ENCODE results near the gene PFKFB2.

The PFKFB2 gene

DNA sequence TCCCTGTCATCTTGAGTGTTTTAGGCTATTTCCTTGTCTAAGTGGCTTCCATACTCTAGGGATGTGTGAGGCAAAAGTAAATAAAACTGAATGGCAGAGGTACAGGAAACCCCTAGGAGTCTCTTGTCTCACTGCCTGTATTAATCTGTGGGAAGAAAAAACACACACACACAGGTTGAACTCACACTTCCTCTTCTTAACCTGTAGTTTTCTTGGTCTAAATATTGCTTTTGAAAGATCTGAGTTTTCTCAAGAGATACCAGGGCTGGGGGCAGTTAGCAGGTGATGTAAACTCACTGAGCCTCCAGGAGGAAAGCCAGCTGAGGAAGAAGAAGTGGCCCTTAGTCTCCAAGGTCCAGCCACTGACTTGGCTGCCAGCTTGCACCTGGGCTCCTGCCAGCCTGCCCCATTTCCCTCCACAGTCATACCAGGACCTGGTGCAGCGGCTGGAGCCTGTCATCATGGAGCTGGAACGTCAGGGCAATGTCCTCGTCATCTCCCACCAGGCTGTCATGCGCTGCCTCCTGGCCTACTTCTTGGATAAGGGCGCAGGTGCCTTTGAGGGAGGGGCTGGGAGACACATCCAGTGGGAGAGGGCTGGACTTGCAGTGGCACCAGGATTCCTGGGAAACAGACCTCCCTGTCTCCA is 16.9 kb downstream of the PFKFB2 start:
- no peak for DNase-seq

DNA sequence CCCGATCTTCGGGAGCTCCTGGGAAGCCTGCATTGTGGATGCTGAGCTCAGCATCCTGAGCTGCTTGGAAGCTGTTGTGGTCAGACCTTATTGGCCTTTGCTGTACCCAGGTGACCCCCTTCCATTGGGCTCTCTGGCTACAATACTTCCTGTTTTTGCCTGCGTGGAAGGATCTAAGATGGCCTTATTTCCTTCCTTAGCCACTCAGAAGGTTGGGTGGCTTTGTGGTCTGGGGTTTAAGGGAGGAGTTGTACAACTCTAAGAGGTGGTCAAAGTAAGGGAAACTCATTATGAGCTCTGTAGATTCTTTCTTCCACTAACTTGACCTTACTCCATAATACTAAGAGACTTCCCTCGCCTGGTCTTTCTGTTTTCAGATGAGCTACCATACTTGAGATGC is 17.7 kb downstream of the PFKFB2 start:
- DNase-seq: peak; percentile 12

DNA sequence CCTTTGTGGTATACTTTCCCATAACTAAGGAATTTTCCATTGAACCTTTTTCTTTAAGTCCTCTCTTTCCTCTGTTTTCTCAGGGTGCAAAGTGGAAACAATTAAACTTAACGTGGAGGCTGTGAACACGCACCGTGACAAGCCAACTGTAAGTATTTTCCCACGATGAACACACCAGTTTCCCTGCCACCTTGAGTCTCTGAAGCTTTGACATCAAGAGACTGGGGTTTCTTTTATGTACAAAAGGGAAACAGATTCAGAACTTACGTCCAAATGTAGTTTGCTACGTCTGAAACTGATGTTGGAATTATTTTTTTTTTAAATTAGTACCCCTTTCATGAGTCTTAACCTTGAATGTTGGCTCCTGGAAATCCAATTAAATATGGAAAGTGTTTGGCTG is 18.4 kb downstream of the PFKFB2 start:
- DNase-seq: no peak

DNA sequence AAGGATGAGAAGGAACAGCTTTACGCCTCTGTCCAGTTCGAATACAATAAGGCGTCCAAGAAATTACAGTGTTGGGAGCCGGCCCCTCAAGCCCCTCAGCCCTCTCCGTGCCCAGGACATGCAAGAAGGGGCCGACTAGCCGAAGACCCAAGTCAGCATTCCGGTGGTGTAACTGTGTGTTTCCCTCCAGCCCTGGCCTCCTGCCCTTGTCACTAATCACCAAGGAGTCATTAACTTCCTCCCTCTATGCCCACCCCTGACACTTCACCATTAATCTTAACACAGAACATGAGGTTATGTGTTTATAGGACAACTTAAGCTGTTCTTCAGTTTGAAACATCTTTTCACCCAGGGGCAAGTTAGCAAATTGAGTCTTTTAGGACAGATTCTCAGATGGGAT is 19.2 kb downstream of the PFKFB2 start:
- DNase-seq: no peak

DNA sequence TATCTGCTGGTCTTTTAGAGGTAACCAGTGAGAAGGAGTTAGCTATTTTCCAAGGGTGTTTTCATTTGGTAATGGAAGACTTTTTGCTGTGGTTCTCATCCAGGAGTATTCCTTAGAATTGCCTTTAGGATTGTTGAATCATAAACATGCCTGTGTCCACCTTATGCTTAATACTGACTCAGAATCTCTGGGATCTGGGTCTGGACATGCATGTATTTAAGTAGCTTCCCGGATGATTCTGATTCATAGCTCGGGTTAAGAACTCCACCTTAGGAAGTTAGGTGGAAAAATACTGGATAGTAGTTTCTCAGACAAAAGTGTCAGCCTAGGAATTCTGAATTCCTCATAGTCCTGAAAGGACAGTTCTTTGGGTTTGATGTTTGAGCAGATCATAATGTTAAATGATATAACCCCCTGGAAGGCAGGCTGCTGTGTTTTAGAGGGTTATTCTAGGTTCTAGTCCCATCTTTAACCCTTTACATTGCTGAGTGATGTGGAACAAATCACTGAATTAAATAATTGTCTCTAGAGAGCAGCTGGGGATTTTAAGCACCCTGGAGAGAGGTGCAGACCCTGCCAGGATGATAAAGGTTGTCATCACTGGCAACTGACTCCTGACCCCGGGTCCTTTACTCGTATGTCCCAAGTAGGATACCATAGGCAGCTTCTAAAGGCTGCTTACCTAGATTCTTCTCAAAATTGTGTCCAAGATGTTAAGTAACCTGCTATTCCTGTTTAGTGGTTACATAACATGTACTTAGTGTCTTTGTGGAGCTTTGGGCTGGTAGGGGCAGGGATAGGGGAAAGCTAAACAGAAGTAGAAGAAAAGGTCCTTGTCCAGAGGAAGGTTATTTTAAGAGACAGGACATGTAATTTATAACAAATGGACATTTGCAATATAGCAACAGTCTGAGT is 21.1 kb downstream of the PFKFB2 start:
- no peak for DNase-seq

DNA sequence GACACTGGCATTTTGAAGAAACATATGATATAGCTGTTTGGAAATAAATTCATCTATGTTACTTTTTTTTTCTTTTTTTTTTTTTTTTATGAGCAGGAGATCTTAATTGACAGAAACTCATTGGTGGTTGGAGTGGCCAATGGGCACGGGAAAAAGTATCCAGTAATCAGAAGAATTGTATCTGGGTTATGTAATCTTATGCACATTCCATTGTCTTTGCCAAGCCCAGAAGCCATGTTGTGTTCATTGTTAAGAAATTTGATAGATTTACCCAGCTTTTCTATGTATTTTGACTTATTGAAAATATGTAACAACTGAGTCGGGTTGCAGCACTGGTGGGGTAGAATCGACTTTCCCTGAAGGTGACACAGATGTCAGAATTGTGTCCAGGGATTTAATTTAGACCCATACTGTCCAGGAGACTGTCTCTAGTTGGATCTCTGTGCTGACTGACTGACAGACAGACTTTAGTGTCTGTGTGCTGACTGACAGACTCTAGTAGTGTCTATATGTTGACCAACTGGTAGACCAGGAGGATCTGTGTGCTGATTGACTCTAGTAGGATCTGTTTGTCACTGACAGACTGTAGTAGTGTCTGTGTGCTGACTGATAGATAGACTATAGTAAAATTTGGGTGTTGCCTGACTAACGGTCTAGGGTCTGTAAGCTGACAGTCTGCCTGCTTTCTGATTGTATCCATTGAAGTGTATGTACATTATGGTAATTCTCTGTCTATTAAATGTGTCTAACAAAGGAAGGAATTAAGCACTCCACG is 23.3 kb downstream of the PFKFB2 start:
- DNase-seq: no peak

DNA sequence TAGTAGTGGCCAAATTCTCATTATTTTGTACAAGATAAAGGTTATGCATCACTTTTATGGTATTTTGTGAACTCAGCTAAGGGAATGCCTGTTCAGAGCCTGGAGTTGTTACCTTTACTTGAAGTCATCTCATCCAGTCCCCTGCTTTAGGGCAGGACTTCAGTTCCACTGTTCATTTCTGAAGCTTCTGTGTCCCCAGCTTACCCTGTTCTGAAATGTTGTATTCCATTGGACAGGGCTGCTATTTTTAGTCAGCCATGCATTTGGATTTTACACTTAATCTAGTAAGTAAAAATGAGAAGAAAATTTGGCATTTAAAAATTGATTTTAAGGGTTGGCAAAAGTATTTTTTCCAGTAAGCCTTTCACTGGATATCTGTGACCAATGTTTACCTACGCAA is 23.9 kb downstream of the PFKFB2 start:
- no peak for DNase-seq

DNA sequence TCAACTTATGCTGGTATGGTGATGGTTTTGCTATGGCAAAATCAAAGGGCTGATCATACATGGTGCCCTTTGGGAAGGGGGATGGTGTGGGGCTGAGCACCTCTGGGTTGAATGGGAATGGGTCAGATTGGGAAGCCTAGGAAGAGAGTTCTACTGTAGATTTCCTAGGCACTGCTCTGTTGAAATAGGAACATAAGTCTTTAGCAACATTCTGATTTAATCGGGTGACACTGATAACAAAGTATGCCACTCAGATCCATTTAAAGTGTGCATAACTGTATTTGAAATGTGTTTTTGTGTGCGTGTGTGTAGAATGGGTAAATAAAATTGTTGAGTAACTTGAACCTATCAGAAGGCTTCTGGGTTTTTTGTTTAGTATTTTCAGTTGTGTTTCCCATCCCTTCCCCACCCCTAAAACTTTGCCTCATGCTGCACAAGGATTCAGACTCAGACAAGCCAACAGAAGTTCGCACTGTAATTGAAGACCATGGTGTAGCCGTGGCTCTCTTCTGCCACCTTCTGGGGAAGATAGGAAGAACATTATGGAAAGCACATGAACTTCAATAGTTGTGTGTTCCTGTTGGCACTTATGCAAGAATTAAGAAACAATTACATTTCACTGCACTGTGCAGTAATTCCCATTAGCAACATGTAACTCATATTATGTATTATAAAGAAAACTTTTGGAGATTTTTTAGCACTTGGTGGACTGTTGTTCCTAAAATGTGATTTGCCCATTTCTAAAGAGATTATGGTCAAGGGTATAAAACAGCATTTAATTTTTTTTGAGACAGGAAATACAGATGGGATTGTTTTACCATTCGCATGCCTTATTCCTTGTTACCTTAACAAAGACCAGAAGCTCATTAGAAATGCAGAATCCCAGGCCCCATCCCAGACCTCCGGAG is 24.6 kb downstream of the PFKFB2 start:
- peak; percentile 84 for DNase-seq

DNA sequence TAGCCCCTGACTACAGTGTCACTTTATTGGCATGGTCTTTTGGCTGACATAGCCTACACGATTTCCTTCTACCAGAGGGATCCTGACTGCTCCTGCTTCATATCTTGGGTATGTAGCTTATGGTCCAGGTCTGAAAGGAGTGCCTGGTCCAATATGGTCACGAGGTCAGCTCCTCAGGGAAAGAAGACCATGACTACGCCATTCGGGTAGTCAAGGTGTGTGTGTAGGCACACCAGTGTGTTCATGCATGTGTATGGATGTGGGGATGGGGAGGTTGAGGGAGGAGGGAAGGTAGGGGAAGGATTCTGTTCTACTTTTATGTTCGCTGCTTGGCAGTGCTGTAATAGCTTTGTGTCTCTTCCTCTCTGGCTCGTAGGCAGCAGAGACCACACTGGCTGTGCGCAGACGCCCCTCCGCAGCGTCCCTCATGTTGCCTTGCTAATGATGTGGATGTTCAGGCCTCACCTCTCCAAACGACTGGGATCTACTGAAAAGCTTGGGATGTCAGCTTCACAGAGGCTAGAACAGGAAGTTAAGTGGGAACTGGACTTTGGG is 25.6 kb downstream of the PFKFB2 start:
- no peak for DNase-seq

DNA sequence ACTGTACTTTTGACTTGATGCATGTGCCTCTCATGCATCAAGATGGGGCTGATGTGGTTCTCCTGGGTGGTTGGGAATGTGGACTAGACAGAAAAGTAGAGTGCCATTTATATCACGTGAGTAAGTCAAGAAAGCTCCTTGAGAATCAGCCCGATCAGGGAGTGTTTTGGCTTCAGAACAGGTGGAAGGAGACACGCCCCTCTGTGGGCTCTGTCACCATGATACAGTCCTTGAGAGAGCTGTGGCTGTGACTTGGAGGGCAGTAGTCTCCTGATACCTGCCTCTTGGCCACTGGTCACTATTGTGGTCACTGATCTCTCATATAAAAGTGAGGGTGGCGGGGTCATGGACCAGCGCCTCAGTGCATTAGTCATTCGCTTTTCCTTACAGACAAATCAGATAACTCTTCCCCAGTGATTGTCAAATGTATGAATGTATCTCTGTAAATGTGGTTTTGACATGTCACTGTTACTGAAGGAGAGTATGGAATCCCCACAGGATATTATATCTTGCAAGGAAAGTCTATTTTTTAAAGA is 26.7 kb downstream of the PFKFB2 start:
- no peak for DNase-seq

DNA sequence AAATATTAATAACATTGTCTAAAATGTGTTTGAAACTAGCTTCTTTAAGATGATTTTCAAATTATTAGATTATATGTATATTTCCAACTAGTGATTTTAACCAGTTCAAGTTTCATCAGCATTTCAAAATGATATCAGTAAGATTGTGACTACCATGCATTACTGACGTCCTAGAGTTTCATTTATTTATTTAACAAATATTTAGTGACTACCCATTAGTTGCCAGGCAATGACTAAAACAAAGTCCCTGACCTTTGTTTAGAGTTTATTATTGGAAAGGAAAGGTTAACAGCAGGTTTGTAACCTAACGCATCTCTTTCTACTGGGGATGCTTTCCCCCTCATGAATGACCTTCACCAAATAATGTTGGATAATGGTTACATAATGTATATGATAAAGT is 28.0 kb downstream of the PFKFB2 start:
- DNase-seq: no peak

DNA sequence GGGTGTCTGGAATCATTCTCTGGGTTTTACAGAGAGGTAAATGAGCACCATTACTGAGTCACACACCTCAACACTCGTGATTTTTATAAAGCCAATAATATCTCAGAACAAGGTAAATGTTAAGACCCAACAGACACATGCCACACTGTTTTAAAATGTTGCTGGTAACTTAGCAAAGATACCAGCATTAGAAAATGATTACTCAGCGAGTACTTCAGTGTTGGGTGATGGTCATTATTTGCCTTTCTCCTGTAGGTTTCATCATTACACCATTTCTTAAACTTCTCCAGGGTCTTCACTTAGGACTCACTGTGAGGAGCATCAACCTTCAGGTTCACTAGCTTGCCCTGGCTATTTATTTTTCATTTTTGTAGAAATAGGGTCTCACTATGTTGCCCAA is 28.7 kb downstream of the PFKFB2 start:
- no peak for DNase-seq

DNA sequence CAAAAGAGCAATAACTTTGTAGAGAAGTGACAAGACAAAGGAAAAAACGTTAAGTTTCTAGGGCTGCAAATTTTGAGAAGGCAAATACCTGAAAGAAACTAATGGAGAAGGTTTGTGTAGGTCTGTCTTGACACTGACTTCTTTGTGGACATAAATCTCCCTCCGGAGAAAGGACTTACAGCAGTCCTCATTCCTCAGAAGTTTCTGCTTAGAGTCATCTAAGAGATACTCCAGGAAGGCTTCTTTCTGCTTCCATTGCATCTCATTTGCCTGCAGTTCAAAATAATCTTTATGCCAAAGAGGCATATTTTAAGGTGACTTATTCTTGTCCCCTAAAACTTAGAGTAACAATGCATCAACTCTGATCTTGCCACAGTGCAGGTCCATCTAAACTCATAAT is 31.2 kb downstream of the PFKFB2 start:
- no peak for DNase-seq

DNA sequence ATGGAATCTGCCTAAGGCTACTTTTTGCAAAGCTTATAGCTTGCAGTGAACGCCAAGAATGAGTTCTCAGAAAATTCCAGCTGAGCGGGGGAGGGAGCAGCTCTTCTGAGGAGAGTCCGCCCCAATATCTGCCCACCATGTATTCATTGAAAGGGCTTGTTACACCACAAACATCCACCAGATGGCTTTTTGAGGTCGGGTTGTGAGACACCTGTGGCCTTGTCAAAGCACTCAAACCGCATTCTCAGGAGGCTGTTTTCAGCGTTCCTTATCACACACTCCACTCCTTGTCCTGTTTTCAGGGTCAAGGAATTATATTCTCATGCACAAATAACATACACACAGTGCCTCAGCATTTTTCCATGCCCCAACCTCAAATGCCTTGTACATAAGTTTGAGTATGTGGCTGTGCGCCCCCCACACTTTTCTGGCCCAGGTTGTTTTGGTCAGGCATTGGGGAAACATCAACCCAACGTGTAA is 31.7 kb downstream of the PFKFB2 start:
- peak; percentile 71 for DNase-seq

DNA sequence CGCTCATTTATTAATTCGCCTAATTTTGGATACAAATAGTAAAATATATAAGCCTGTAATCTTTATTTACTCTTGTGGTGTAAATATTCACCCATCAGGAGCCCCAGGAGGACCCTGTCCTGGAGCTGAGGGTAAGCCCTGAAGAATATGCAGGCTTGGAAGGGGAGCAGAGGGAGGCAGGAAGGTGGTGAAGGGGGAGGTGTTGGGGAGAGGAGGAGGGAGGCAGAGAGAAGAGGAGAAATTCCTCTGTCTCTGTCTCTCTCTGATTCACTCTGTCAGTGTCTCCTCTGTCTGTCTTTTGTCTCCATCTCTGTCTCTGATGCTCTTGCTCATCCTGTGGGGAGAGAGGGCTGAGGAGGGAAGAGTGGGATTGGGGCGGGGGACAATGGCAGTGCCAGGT is 32.8 kb downstream of the PFKFB2 start:
- DNase-seq: no peak

DNA sequence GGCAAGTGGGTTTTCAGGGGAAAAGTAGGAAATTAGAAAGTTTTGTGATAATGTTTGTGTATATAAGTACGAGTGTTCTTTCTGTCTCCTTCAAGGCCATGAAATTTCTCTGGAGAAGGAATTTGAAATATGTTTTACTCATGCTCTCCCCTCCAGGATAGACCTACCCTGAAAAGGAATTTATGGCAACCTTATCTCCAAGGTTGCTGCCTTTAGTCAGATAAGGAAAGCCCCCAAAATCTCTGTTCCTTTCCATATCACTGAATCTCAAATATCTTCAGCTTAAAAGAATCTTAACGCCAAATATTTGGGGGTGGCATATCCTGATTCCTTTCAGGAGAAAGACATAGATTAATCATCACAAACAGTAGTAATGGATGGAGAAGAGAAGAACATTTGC is 35.1 kb downstream of the PFKFB2 start:
- DNase-seq: no peak

DNA sequence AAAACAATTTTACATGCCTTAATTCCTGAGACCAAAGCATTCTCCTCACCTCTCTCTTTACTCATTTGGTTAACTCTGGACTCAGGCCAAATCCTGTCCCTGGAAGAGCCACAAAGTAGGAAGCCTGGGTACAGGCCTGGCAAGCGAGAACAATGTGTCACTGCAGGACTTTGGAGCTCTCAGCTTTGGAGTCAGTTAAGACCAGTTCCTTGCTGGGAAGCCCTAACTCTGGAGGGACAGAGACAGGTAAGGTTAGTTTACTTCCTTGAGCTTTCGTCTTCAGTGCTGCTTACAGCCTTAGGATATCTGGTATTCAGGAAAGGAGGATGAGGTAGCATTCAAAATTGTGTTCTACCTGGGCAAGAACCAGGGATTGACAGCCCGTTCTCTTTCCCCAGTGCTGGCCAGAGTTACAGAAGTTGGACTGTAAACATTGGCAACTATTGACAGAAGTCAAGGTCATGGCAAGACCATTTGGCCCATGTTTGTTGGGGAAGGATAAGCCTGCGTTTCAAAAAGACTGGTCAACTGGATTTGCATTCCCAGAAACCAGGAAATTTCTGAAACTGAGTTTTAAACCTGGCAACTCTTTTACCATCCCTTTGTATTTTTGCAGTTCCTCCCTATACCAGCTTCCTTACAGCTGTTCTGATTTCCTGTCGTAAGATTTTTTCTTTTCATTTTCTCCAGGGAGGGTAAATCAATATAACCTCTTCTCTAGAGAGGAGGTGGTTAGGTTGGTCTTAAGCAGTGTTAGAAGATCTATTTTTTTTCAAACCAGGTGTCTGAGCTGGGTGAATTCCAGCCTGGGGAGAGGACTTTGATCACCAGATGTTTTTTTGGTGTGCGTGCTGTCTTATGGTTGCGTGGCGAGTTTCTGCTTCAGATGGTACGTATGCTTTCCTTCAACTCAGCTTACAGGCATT is 35.9 kb downstream of the PFKFB2 start, which contains the start of gene C4BPB:
TSS of gene C4BPB (plus strand) at position 160 of the 926 bp plus-strand sequence. CDS start at position 832, 672 bp downstream.
- peak; percentile 20 for DNase-seq

DNA sequence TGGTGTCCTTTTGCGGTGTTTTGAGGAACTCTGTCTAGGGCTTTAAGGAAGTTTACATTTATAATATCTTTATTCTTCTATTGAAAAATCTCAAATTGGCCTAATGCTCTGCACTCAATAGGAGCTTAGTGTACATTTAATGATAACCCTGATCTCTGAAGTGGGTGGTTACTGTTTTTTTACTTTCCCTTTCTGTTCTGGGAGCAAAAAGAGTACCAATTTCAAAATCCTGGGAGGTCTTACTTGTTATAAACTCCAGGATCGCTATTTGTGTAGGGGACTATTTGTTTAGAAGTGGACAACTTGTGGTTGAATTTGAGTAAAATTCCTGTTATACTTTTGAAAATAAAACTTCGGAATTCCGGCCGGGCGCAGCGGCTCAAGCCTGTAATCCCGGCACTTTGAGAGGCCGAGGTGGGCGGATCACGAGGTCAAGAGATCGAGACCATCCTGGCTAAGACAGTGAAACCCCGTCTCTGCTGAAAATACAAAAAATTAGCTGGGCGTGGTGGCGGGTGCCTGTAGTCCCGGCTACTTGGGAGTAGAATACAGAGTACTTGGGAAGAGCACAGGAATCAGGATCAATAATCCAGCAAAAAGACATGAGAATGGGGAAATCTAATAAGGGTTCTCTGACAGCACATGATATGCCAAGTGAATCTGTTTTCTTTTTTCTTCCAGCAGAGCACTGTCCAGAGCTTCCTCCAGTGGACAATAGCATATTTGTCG is 36.7 kb downstream of the PFKFB2 start:
- DNase-seq: no peak

DNA sequence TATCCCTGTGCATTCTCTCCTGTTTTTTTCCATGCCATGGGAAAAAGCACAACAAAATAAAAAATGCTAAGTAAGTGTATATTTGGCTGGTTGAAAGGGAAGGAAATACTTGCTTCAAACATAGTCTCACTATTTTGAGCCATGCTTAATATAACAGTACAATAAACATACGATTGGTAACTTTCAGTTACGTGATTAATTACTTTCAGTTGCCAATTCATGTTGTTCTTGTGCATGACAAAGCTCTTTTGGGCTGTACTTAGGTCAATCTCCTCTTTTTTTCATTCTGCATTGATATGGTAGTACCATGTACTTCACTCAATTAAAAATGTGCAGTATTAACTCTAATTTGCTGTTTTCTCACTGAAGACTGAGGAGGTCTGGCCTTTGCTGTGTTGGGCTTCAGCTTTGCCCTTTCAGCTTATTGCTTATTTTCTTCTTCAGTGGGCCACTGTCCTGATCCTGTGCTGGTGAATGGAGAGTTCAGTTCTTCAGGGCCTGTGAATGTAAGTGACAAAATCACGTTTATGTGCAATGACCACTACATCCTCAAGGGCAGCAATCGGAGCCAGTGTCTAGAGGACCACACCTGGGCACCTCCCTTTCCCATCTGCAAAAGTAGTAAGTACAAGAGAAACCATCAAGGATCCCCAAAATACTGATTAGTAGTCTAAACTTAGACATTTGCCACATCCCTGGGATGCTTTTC is 38.3 kb downstream of the PFKFB2 start:
- DNase-seq: no peak
